CD4-positive, alpha-beta T cell (primary cell): Measurements from ENCODE around the gene PGM2L1. TPM values are rescaled to one million over a fixed set of nuclear protein-coding genes. Genes with fewer than 3 reads are reported as not detected.

Experiments
- ATAC-seq: fragments of 200-7000 bp; cut with Tn5 transposase; one replicate; pipeline ENCODE4 v1.10.0; 2022; ENCODE audit warnings: mild to moderate bottlenecking; ENCODE audit not compliant: poor library complexity
- CTCF ChIA-PET: fragments of 350-600 bp; sonication (Branson Sonifier 250); formaldehyde crosslinking; loops from one replicate; lab custom pipeline; 2021; ENCODE audit warnings: antibody characterized with exemption, inconsistent platforms; lab: Charles Lee
- POLR2A ChIA-PET: fragments of 350-600 bp; sonication (Branson Sonifier 250); formaldehyde crosslinking; loops from one replicate; lab custom pipeline; 2021; ENCODE audit warnings: antibody characterized with exemption, inconsistent platforms; lab: Charles Lee
- DNase-seq, 14 experiments: peaks; one replicate each; pipeline ENCODE4 v3.0.0-alpha.2; 2013 to 2020; ENCODE audit warnings: mixed read lengths in 2 of 14
- H3K27ac ChIP-seq, 2 donors: one replicate each; pipeline versions ENCODE4 v1.5.1 to v1.7.0; 2013; ENCODE audit warnings: low read length in 2 of 2, low read depth in 1 of 2, mild to moderate bottlenecking in 1 of 2
- H3K27me3 ChIP-seq, 2 experiments: 1 replicate in 1 of 2; 2 replicates in 1 of 2; pipeline versions ENCODE4 v1.6.1 to v1.7.0; 2013; ENCODE audit warnings: low read length in 2 of 2, control low read depth in 1 of 2, mild to moderate bottlenecking in 1 of 2, moderate library complexity in 1 of 2; ENCODE audit not compliant: insufficient read depth in 2 of 2, control insufficient read depth in 1 of 2
- H3K36me3 ChIP-seq: one replicate; pipeline ENCODE4 v1.6.1; 2013; ENCODE audit warnings: low read length, control low read depth; ENCODE audit not compliant: insufficient read depth
- H3K4me1 ChIP-seq: one replicate; pipeline ENCODE4 v1.6.1; 2013; ENCODE audit warnings: low read length, control low read depth; ENCODE audit not compliant: insufficient read depth
- H3K4me3 ChIP-seq: one replicate; pipeline ENCODE4 v1.5.1; 2013; ENCODE audit warnings: mild to moderate bottlenecking, low read length, moderate library complexity
- H3K9me3 ChIP-seq, 2 experiments: 1 replicate in 1 of 2; 2 replicates in 1 of 2; pipeline versions ENCODE4 v1.6.1 to v1.7.0; 2013; ENCODE audit warnings: low read length in 2 of 2, mild to moderate bottlenecking in 2 of 2, control low read depth in 1 of 2, moderate library complexity in 1 of 2; ENCODE audit not compliant: control insufficient read depth in 1 of 2, insufficient read depth in 1 of 2
- H3K27ac Mint-ChIP-seq: one replicate; pipeline ENCODE4 v1.8.0; 2020; ENCODE audit warnings: mixed read lengths
- H3K27me3 Mint-ChIP-seq: one replicate; pipeline ENCODE4 v1.8.0; 2021; ENCODE audit warnings: mixed read lengths
- H3K36me3 Mint-ChIP-seq: one replicate; pipeline ENCODE4 v1.8.0; 2021; ENCODE audit warnings: low read depth, mixed read lengths
- H3K4me1 Mint-ChIP-seq: one replicate; pipeline ENCODE4 v1.8.0; 2021; ENCODE audit warnings: low read depth, mixed read lengths
- H3K4me3 Mint-ChIP-seq: one replicate; pipeline ENCODE4 v1.8.0; 2020; ENCODE audit warnings: mild to moderate bottlenecking, mixed read lengths
- H3K9me3 Mint-ChIP-seq: one replicate; pipeline ENCODE4 v1.8.0; 2020; ENCODE audit warnings: mixed read lengths
- CTCF ChIP-seq: fragments of 200-600 bp; IDR thresholded peaks from one replicate; pipeline ENCODE4 v1.8.0; 2022; ENCODE audit warnings: antibody characterized with exemption, mild to moderate bottlenecking
- intact Hi-C, 2 experiments: fragments of 100-400 bp; cut with DNase I in 1 of 2; cut with micrococcal nuclease in 1 of 2; formaldehyde crosslinking; loops; one replicate each; pipeline versions ENCODE4 v1.15.1 to v1.9.0; 2023 to 2025; cut with DNase I, micrococcal nuclease
- microRNA-seq: library from miRNA; unstranded; fragments of <30 nt; microRNA quantifications from one replicate; pipeline ENCODE4 v1.2.0, GENCODE V29; 2021; ENCODE audit warnings: borderline microRNAs expressed, borderline replicate concordance
- total RNA-seq, 174 experiments: library from RNA in 2 of 174; stranded (reverse) in 2 of 174; gene quantifications; one replicate each; pipeline ENCODE4 v1.2.3 and lab custom pipeline; 2021 to 2026

The PGM2L1 gene
- total RNA-seq, 2 experiments from 2014 or later: 10.2 to 11.8 TPM

- H3K4me1 ChIP-seq: no peaks in the 10 kb centered on the region
- Mint-ChIP-seq H3K4me1 (no peaks in the 10 kb centered on the region), H3K4me3 (no peak overlapping the region), H3K27ac (no peak overlapping the region), H3K36me3 (no peaks in the 10 kb centered on the region), H3K27me3 (no peaks in the 10 kb centered on the region), H3K9me3 (no peaks in the 10 kb centered on the region)
- no peaks in the 10 kb centered on the region for H3K9me3 ChIP-seq
- H3K27me3 ChIP-seq: no peaks in the 10 kb centered on the region
- TF ChIP-seq CTCF: no peak
- DNase-seq (no peak), ATAC-seq (no peak)
- no peak overlapping the region for H3K4me3 ChIP-seq
- H3K36me3 ChIP-seq: no peaks in the 10 kb centered on the region
- no peak overlapping the region for H3K27ac ChIP-seq
- ChIA-PET POLR2A (no interaction called here), CTCF (no interaction called here)
- intact Hi-C loops: no loop called here
Measured at GRCh38 chr11:74282421-74282820, 115.8 kb downstream of the PGM2L1 start.

- POLR2A ChIA-PET: no interaction called here
Measured at GRCh38 chr11:74280494-74280893, 117.7 kb downstream of the PGM2L1 start.

More at GRCh38 chr11:74280494-74280893, 117.7 kb downstream of the PGM2L1 start:
- Mint-ChIP-seq H3K9me3 (no peaks in the 10 kb centered on the region), H3K27ac (no peak overlapping the region), H3K27me3 (no peaks in the 10 kb centered on the region), H3K4me3 (no peak overlapping the region), H3K36me3 (no peaks in the 10 kb centered on the region), H3K4me1 (no peaks in the 10 kb centered on the region)
- no peaks in the 10 kb centered on the region for H3K27me3 ChIP-seq
- no peak for ATAC-seq
- H3K4me3 ChIP-seq: no peak overlapping the region
- no peaks in the 10 kb centered on the region for H3K4me1 ChIP-seq
- CTCF ChIA-PET: no interaction called here
- no peak for TF ChIP-seq CTCF
- no peak overlapping the region for H3K27ac ChIP-seq
- intact Hi-C loops: no loop called here
- no peak for DNase-seq
- H3K36me3 ChIP-seq: no peaks in the 10 kb centered on the region
- no peaks in the 10 kb centered on the region for H3K9me3 ChIP-seq

Small RNAs within 50 kb of the gene (microRNA-seq; reads per million reads assigned to microRNA genes)
- gene MIR548AL: not detected

Other genes with a start within 250 kb of the PGM2L1 start
- 10 to 100 TPM; 31.9 to 35.1 TPM for gene C2CD3, start 227.4 kb downstream of the PGM2L1 start, total RNA-seq
- 10 to 100 TPM; 13.7 to 16.3 TPM for gene PPME1, start 227.1 kb downstream of the PGM2L1 start, total RNA-seq
- not detected for gene P4HA3, start 86.8 kb downstream of the PGM2L1 start, total RNA-seq
- under 1 TPM; 0.08 to 0.22 TPM for gene KCNE3, start 69.1 kb upstream of the PGM2L1 start, total RNA-seq
- gene LIPT2, start 95.3 kb upstream of the PGM2L1 start, total RNA-seq: 10 to 100 TPM; 10.7 to 10.9 TPM
- gene POLD3, start 194.1 kb upstream of the PGM2L1 start, total RNA-seq: 1 to 10 TPM; 4.6 to 5.2 TPM